GM18505 (cell line): ENCODE data around the gene INO80D.
"Not testable (repeated sequence)": the region's sequence is repeated elsewhere in the genome, so short reads cannot be mapped to it uniquely, and the experiment has no call there.

Experiments used
- ATAC-seq: cut with Tn5 transposase; IDR thresholded peaks from one replicate; pipeline ENCODE4 v1.9.1; 2021; ENCODE audit not compliant: unreplicated experiment
- POLR2A ChIP-seq: IDR thresholded peaks from 4 replicates; pipeline ENCODE4 v1.6.1; 2011; ENCODE audit warnings: borderline replicate concordance; ENCODE audit not compliant: insufficient read depth, insufficient read length; ENCODE audit errors: extremely low read depth

INO80D gene

GRCh38 chr2:206085742-206086445 lies at the start of gene INO80D:
Gene INO80D (minus strand): TSS chr2:206086174. CDS start chr2:206063016, 23,158 bp downstream.
- peak; percentile 79 for ATAC-seq
- TF ChIP-seq POLR2A = peak; percentile 78

GRCh38 chr2:206127656-206128055 lies 41.7 kb upstream of the INO80D start:
- no peak for TF ChIP-seq POLR2A
- ATAC-seq = no peak

GRCh38 chr2:206125901-206126300 lies 39.9 kb upstream of the INO80D start:
- no peak for TF ChIP-seq POLR2A
- ATAC-seq = no peak

GRCh38 chr2:206122569-206122968 lies 36.6 kb upstream of the INO80D start:
- not testable (repeated sequence) for ATAC-seq

DNA sequence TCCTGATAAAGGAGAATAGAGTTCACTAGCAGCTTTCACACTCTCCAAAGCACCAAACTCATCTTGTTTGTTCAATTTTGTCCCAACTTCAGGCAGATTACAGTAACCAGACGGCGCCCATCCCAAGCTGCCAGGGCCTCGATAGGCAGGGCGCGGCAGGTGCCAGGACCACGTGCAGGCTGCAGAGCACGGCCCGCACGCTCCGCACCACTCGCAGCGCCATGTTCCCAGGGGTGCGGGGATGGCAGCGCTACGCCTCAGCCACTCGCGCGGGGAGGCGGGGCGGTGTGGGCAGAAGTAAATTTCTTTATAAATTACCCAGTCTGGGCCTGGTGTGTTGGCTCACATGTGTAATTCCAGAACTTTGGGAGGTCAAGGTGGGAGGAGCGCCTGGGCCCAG lies 30.3 kb upstream of the INO80D start:
- no peak for TF ChIP-seq POLR2A
- ATAC-seq = no peak

DNA sequence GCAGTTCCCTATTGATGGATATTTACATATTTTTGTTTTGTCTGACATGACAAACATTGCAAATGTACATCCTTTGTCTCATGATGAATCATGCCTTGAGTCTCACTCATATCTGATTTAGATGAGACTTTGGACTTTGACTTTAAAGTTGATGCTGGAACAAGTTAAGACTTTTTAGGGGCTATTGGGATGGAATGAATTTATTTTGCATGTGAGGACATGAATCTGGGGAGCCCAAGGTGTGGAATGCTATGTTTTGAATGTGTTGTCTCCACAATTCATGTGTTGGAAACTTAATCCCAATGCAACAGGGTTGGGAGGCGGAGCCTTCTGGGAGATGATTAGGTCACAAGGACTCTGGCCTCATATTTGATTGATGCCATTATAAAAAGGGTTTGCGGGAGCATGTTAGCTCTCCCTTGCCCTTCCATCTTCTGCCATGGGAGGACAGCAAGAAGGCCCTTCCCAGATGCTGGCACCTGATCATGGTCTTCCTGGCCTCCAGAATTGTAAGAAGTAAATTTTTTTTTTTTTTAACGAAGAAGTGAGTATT lies 29.1 kb upstream of the INO80D start:
- no peak for TF ChIP-seq POLR2A
- no peak for ATAC-seq

- ATAC-seq = no peak
- no peak for TF ChIP-seq POLR2A
Observed at GRCh38 chr2:206112846-206113547, 27.0 kb upstream of the INO80D start.

GRCh38 chr2:206112108-206112507 lies 26.1 kb upstream of the INO80D start:
- no peak for TF ChIP-seq POLR2A
- ATAC-seq = no peak

DNA sequence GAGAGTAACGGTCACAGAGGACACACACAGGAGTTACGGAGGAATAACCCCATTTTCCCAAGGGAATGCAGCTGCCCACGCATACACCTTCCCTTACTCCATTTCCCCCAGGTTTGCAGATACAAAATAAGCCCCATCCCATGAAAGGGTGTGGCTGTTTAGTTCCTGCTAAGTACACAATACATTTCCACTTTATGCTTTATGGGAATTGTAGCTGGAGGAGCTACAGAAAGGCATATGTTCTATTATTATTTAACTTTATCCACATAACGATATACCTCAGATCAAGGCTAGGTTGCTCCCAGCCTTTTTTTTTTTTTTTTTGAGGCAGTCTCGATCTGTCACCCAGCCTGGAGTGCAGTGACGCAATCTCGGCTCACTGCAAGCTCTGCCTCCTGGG lies 22.7 kb upstream of the INO80D start:
- no peak for ATAC-seq
- no peak for TF ChIP-seq POLR2A

GRCh38 chr2:206105541-206105940 lies 19.6 kb upstream of the INO80D start:
- no peak for ATAC-seq

DNA sequence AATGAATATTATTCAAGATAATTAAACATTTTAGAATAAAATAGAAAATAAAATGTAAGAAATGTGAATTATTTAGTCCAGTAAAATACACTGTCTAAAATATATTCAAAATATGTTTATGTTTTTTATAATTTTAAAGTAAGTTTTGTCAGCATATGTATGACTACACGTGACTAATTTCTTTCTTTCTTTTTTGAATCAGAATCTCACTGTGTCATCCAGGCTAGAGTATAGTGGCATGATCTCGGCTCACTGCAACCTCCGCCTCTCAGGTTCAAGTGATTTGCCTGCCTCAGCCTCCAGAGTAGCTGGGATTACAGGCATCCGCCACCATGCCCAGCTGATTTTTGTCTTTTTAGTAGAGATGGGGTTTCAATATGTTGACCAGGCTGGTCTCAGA lies 19.1 kb upstream of the INO80D start:
- TF ChIP-seq POLR2A = no peak
- no peak for ATAC-seq

More at GRCh38 chr2:206105541-206105940, 19.6 kb upstream of the INO80D start:
- TF ChIP-seq POLR2A = no peak

DNA sequence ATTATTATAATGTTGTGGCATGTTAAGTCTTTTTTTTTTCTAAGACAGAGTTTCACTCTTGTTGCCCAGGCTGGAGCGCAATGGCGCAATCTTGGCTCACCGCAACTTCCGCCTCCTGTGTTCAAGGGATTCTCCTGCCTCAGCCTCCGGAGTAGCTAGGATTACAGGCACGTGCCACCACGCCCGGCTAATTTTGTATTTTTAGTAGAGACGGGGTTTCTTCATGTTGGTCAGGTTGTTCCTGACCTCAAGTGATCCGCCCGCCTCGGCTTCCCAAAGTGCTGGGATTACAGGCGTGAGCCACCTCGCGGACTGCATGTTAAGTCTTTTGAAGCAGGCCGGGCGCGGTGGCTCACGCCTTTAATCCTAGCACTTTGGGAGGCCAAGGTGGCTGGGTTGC lies 12.9 kb upstream of the INO80D start:
- not testable (repeated sequence) for ATAC-seq

GRCh38 chr2:206098471-206098870 lies 12.5 kb upstream of the INO80D start:
- TF ChIP-seq POLR2A = no peak
- no peak for ATAC-seq

DNA sequence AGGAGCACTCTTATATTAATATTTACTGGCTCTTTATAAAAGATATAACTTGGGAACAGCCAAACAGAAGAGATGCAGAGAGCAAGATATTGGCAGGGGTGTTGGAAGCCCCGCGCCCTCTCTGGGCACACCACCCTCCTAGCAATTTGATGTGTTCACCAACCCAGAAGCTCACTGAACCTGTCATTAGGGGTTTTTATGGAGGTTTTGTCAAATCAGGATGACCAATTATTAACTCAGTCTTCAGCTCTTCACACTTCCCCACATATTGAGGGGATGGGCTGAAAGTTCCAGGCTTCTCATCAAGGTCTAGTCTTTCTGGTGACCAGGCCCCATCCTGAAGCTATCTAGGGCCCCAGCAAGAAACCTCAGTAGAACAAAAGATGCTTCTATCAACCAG lies 10.9 kb upstream of the INO80D start:
- no peak for TF ChIP-seq POLR2A
- ATAC-seq = no peak
